Measurements from ENCODE around the gene CCL5. TPM values are rescaled to one million over a fixed set of nuclear protein-coding genes. Genes with fewer than 3 reads are reported as not detected.

The CCL5 gene
- total and polyA plus RNA-seq, 2 donors (not counting 3 experiments of a cell fraction or from before 2014, with no cell fraction given) = not detected

DNA sequence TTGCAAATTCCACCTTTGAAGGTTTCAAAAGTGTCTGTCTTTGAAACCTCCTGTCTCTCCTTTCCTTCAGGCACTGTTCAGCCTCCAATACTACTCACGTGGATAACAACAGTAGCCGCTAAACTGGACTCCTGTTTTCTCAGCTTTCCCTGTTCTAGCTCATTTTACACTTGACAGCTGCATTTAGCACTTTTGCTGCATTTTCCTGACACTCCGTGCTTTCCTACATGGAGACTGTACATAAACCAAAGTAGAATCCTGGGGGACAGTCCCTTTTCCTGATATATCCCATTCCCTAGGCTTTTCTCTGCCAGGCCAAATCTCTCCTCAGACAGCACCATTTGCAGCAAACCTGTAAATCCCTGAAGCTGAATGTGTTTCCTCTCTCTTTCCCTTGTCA is 3.6 kb downstream of the CCL5 start:
- no TSS peak for BruUV-seq (replicated peaks)
- intact Hi-C loops (cut with micrococcal nuclease) = no loop called here
- no peaks in the 10 kb centered on the region for H3K9me3 ChIP-seq (replicated peaks; ENCODE audit: control insufficient read depth, insufficient read depth, low read length)
- CTCF ChIA-PET = interaction anchor here (1.1 kb wide), 1 partner anchor 112 kb away, joined by 3 read pairs; no protein-coding TSS in a partner anchor
- H2AFZ ChIP-seq (ENCODE audit: low read depth, low read length) = no peak overlapping the region
- no peaks in the 10 kb centered on the region for H3K79me2 ChIP-seq (ENCODE audit: control insufficient read depth, insufficient read depth, low read length)
- no peak overlapping the region for H3K4me2 ChIP-seq (ENCODE audit: insufficient read depth, low read length)
- no peaks in the 10 kb centered on the region for H4K20me1 ChIP-seq (replicated peaks; ENCODE audit: control insufficient read depth, extremely low read depth, insufficient read depth, low read length)
- no peak for FAIRE-seq
- no peaks in the 10 kb centered on the region for H3K36me3 ChIP-seq (ENCODE audit: control insufficient read depth in 2 of 2, extremely low read depth in 1 of 2, insufficient read depth in 2 of 2, low read length in 2 of 2)
- POLR2A ChIA-PET = no interaction called here
- peaks cover 27% of the 10 kb centered on the region for H3K4me1 ChIP-seq (ENCODE audit: control insufficient read depth, extremely low read depth, insufficient read depth, low read length)
- no peak overlapping the region for H3K27ac ChIP-seq (ENCODE audit: insufficient read depth, low read depth, low read length)
- dilution Hi-C loops (cut with MboI; ENCODE audit: extremely low pct_ligation_motif_present, low sequenced_read_pairs) = no loop called here
- DNase-seq (ENCODE audit: low read depth, low spot score) = no peak
- TF ChIP-seq POLR2A (IDR thresholded peaks at IDR 0.05; ENCODE audit: low read depth, low read length) (no peak), EZH2 (IDR thresholded peaks at IDR 0.05; ENCODE audit: borderline replicate concordance, low read depth, low read length, severe bottlenecking) (no peak), FOS (IDR thresholded peaks at IDR 0.05; ENCODE audit: borderline replicate concordance, insufficient read depth, low read length) (no peak), POLR2AphosphoS5 (IDR thresholded peaks at IDR 0.05; ENCODE audit: insufficient read depth, low read depth, low read length) (no peak), MYC (IDR thresholded peaks at IDR 0.05; ENCODE audit: low read depth, low read length) (no peak), MAX (IDR thresholded peaks at IDR 0.05; ENCODE audit: insufficient read depth, insufficient read length) (no peak), JUN (IDR thresholded peaks at IDR 0.05; ENCODE audit: borderline replicate concordance, insufficient read depth, insufficient read length, low read depth) (no peak), GATA2 (IDR thresholded peaks at IDR 0.05; ENCODE audit: insufficient read depth, insufficient read length, low read depth, low read length) (no peak), CTCF (IDR thresholded peaks at IDR 0.05; ENCODE audit: extremely low read depth in 1 of 2, insufficient read depth in 1 of 2, low read depth in 1 of 2, low read length in 2 of 2) (no peak)
- H3K9ac ChIP-seq (replicated peaks; ENCODE audit: extremely low read depth, insufficient read depth, low read length) = no peak overlapping the region
- H3K4me3 ChIP-seq (replicated peaks in 1 of 3; ENCODE audit: insufficient read depth in 1 of 3, low read depth in 1 of 3, low read length in 3 of 3) = no peak overlapping the region
- no peaks in the 10 kb centered on the region for H3K27me3 ChIP-seq (ENCODE audit: control insufficient read depth in 2 of 2, insufficient read depth in 2 of 2, low read length in 2 of 2)
- no peaks in the 10 kb centered on the region for H3K9me1 ChIP-seq (replicated peaks; ENCODE audit: control insufficient read depth, extremely low read depth, insufficient read depth, low read length)

Measured in endothelial cell of umbilical vein (primary cell).